ENCODE results near the gene VAMP8.

- TF ChIP-seq POLR2A (IDR thresholded peaks at IDR 0.05) = no peak
- TF ChIP-seq, protein P1, sequence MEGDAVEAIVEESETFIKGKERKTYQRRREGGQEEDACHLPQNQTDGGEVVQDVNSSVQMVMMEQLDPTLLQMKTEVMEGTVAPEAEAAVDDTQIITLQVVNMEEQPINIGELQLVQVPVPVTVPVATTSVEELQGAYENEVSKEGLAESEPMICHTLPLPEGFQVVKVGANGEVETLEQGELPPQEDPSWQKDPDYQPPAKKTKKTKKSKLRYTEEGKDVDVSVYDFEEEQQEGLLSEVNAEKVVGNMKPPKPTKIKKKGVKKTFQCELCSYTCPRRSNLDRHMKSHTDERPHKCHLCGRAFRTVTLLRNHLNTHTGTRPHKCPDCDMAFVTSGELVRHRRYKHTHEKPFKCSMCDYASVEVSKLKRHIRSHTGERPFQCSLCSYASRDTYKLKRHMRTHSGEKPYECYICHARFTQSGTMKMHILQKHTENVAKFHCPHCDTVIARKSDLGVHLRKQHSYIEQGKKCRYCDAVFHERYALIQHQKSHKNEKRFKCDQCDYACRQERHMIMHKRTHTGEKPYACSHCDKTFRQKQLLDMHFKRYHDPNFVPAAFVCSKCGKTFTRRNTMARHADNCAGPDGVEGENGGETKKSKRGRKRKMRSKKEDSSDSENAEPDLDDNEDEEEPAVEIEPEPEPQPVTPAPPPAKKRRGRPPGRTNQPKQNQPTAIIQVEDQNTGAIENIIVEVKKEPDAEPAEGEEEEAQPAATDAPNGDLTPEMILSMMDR (IDR thresholded peaks at IDR 0.05) = no peak
These were observed 38.0 kb downstream of the VAMP8 start for GRCh38 chr2:85615413-85615728.
